Neutrophil (primary cell): ENCODE results near the gene PLIN1.
"Not testable (repeated sequence)": the region's sequence is repeated elsewhere in the genome, so short reads cannot be mapped to it uniquely, and the experiment has no call there.

ENCODE experiments used
- H3K27ac ChIP-seq: fragments of 200-600 bp; sonication (generic); 2 replicates; pipeline ENCODE4 v1.5.1; 2016; ENCODE audit warnings: mild to moderate bottlenecking, moderate library complexity
- H3K27me3 ChIP-seq: fragments of 200-600 bp; sonication (generic); 2 replicates; pipeline ENCODE4 v1.6.0; 2016; ENCODE audit warnings: mild to moderate bottlenecking
- H3K36me3 ChIP-seq: fragments of 200-600 bp; sonication (generic); 2 replicates; pipeline ENCODE4 v1.5.1; 2017
- H3K4me1 ChIP-seq, 2 experiments: fragments of 200-600 bp in 1 of 2; sonication (generic) in 1 of 2; 1 replicate in 1 of 2; 2 replicates in 1 of 2; pipeline versions ENCODE4 v1.5.1 to v1.6.1; 2013 to 2016; ENCODE audit warnings: low read depth in 1 of 2, low read length in 1 of 2, mild to moderate bottlenecking in 1 of 2, moderate library complexity in 1 of 2; ENCODE audit not compliant: control insufficient read depth in 1 of 2, insufficient read depth in 1 of 2
- H3K4me3 ChIP-seq, 2 experiments: fragments of 200-600 bp in 1 of 2; sonication (generic) in 1 of 2; 1 replicate in 1 of 2; 2 replicates in 1 of 2; pipeline ENCODE4 v1.5.1; 2013 to 2016; ENCODE audit warnings: low read depth in 1 of 2, low read length in 1 of 2, mild to moderate bottlenecking in 1 of 2, moderate library complexity in 1 of 2
- H3K9me3 ChIP-seq: fragments of 200-600 bp; sonication (generic); 2 replicates; pipeline ENCODE4 v1.5.1; 2016
- TF ChIP-seq, protein P1 (sequence below): fragments of 200-600 bp; sonication (generic); IDR thresholded peaks from 2 replicates; pipeline ENCODE4 v1.5.1; 2016; ENCODE audit warnings: antibody characterized with exemption

Gene PLIN1

DNA sequence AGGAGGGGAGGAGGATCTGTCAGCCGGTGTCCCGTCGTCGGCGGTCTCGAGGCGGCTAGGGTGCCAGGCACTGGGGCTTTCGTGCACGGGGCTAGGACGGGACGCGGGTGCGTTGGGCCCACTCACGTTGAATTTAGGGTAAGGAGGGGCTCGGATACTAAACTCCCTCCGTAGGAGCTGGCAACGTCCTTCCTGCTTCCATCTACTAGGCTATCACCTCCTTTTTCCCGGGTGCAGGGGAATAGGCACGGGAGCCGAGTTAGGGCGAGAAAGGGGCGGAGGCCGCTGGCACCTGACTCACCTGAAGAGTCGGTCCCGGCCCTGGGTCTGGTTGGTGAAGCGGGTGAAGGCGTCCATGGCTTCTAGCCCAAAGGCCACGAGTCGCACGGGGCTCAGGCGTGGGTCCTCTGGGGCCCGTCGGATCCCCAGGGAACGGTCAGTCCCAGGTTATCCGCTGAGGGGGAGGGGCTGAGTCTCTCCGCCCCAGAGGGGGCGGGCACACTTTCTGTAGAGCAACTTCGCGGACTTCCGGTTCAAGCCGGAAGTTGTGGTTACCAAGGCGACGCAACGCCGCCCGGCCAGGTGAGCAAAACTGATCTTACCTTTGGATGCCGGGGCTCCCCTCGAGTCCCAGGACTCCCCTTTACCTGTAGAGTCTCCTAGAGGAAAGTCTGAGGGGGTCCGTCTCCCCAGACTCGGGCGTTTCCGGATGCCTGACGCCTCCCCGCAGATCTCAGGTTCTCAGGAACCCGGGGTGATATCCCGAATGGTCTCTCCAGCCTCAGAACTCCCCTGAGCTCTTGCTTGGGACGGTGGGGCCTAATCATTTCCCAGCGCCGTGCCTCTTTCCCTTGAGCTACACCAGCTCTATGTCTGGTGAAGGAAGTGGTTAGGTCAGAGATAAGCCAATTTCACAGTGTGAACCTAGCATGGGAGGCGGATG is 11.4 kb upstream of the PLIN1 start, which contains the start of the genes PEX11A and WDR93:
Gene PEX11A (minus strand): TSS at position 479 of the 943 bp plus-strand sequence. CDS start 122 bp downstream, at position 357.
Gene WDR93 (plus strand): TSS at position 536 of the 943 bp plus-strand sequence. CDS start 10,936 bp downstream, outside the sequence.
- Histone ChIP-seq H3K36me3 (no peaks in the 10 kb centered on the region), H3K4me1 (peaks cover 5 to 8% of the 10 kb centered on the region in 2 experiments), H3K27me3 (no peaks in the 10 kb centered on the region), H3K4me3 (peak within 1 kb of the TSS; percentile 87 to 92), H3K9me3 (no peaks in the 10 kb centered on the region), H3K27ac (no peak within 1 kb of the TSS)
- TF ChIP-seq, protein P1, sequence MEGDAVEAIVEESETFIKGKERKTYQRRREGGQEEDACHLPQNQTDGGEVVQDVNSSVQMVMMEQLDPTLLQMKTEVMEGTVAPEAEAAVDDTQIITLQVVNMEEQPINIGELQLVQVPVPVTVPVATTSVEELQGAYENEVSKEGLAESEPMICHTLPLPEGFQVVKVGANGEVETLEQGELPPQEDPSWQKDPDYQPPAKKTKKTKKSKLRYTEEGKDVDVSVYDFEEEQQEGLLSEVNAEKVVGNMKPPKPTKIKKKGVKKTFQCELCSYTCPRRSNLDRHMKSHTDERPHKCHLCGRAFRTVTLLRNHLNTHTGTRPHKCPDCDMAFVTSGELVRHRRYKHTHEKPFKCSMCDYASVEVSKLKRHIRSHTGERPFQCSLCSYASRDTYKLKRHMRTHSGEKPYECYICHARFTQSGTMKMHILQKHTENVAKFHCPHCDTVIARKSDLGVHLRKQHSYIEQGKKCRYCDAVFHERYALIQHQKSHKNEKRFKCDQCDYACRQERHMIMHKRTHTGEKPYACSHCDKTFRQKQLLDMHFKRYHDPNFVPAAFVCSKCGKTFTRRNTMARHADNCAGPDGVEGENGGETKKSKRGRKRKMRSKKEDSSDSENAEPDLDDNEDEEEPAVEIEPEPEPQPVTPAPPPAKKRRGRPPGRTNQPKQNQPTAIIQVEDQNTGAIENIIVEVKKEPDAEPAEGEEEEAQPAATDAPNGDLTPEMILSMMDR = no peak

DNA sequence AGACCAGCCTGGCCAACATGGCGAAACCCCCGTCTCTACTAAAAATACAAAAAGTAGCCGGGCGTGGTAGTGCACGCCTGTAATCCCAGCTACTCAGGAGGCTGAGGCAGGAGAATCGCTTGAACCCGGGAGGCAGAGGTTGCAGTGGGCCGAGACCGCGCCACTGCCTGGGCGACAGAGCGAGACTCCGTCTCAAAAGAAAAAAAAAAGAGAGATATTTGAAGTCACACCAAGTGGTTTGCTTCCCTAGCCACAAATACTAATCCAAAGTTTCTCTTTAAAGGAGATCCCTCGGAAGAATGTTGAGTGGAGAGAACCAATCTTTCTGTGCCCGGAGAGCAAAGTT is 10.7 kb upstream of the PLIN1 start:
- not testable (repeated sequence) for H3K27ac ChIP-seq, H3K36me3 ChIP-seq, H3K9me3 ChIP-seq, H3K27me3 ChIP-seq, H3K4me1 ChIP-seq
- H3K4me3 ChIP-seq = peak overlapping the region; percentile 87 to 92

DNA sequence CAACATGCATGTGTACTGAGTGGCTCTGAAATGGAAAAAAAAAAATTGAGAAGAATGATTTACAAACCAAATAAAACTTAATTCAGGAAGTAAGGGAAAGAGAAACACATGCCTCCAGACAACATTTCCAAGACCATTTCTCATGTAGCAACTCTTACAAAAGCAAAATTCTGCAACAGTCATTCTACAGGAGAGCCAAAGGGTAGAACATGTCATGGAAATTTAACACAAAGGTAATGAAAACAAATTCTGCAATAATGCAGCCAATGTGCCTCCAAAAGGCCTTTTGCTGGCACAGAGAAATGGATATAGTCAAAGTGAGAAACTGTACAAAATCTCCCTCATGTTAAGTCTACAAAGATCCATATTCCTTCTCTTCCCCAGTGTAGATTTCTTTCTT is 7.4 kb upstream of the PLIN1 start:
- Histone ChIP-seq H3K9me3 (no peaks in the 10 kb centered on the region), H3K27ac (no peak overlapping the region), H3K4me3 (no peak overlapping the region), H3K36me3 (no peaks in the 10 kb centered on the region), H3K4me1 (peaks cover 5 to 8% of the 10 kb centered on the region in 2 experiments), H3K27me3 (no peaks in the 10 kb centered on the region)
- TF ChIP-seq, protein P1 = no peak

DNA sequence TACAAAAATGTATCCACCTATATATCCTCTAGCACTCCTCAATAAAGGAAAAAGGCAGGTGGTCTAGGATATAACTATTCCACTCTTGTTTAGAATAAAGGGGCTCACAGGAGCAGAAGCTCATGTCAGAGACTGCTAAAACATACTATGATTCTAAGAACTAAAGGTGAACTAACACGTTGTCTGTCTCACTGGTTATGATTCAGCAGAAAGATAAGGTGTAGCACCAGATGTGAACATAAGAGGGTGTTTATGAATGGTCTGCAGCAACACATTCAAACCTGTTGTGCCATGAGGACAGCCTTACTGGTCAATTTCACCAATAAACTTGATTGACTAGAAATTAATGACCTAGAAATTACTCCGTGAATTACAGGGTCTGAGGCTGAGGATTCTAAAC is 6.8 kb upstream of the PLIN1 start:
- H3K4me3 ChIP-seq = no peak overlapping the region
- TF ChIP-seq, protein P1 = no peak

GRCh38 chr15:89681146-89681545 is 2.0 kb upstream of the PLIN1 start:
- Histone ChIP-seq H3K4me3 (no peak overlapping the region), H3K36me3 (no peaks in the 10 kb centered on the region)
- TF ChIP-seq, protein P1 = no peak

More for the DNA sequence above, 6.8 kb upstream of the PLIN1 start:
- Histone ChIP-seq H3K27ac (no peak overlapping the region), H3K4me1 (peaks cover 5 to 8% of the 10 kb centered on the region in 2 experiments), H3K9me3 (no peaks in the 10 kb centered on the region), H3K36me3 (no peaks in the 10 kb centered on the region), H3K27me3 (no peaks in the 10 kb centered on the region)

DNA sequence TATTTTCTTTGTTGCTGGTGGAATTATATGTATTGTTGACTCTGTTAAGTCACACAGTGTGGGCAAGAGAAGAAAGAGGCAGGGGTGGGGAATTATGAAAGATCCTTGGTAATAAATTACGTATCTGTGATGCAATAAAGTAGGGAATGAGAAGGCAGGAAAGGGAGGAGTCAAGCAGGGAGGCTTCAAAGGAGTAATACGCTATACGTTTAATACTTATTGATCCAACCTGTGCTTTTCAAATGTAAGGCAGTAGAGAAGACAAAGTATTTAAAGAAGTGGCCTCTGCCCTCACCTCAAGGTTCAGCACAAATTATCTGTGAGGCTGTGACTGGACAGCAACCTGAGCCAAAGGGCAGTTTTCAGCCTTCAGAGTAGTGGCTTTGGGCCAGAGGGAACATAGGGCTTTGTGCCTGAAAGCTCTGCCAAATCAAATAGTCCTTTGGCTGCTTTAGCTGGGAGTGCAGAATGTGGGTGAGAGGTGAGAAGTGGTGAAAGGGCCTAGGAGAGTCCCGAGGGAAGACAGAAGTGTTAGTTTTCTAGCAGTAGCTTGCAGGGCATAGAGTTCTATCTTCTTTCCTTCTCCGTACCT is 1.2 kb upstream of the PLIN1 start:
- no peaks in the 10 kb centered on the region for H3K36me3 ChIP-seq
- H3K27ac ChIP-seq = no peak overlapping the region
- H3K4me3 ChIP-seq = no peak overlapping the region
- no peaks in the 10 kb centered on the region for H3K9me3 ChIP-seq
- TF ChIP-seq, protein P1 = no peak
- H3K27me3 ChIP-seq = no peaks in the 10 kb centered on the region
- H3K4me1 ChIP-seq = no peaks in the 10 kb centered on the region

More at GRCh38 chr15:89681146-89681545, 2.0 kb upstream of the PLIN1 start:
- no peaks in the 10 kb centered on the region for H3K9me3 ChIP-seq
- H3K4me1 ChIP-seq = no peaks in the 10 kb centered on the region
- H3K27ac ChIP-seq = no peak overlapping the region
- H3K27me3 ChIP-seq = no peaks in the 10 kb centered on the region
